OCI-LY1 (cell line): Measurements from ENCODE around the gene ZDHHC18.

Experiments
- EZH2 ChIP-seq: fragments of 200-600 bp; sonication (generic), shearing (Covaris generic); IDR thresholded peaks from 2 replicates; pipeline ENCODE4 v1.8.0; 2017; ENCODE audit warnings: borderline replicate concordance, mixed run types, mild to moderate bottlenecking, antibody characterized with exemption, low read length, moderate library complexity, mixed read lengths
- TF ChIP-seq, protein P1 (sequence below): fragments of 200-600 bp; sonication (generic), shearing (Covaris generic); IDR thresholded peaks from 2 replicates; pipeline ENCODE4 v1.5.1; 2017; ENCODE audit warnings: mild to moderate bottlenecking, antibody characterized with exemption, low read length, moderate library complexity, mixed read lengths

DNA sequence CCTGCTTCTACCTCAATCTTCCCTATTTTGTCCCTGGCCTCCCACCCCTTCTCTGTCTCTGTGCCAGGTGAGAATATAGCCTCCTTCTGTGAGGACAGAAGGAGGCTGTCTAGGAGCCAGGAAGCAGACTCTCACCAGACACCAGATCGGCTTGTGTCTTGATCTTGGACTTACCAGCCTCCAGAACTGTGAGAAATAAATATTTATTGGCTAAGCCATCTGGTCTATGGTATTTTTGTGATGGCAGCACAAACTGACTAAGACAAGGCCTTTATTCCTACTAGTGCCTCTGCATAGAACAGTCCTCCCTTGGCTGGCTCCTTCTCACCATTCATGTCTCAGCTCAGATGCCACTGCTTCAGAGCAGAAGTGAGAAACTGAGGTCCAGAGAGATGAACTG is 61.7 kb downstream of the ZDHHC18 start:
- TF ChIP-seq, protein P1, sequence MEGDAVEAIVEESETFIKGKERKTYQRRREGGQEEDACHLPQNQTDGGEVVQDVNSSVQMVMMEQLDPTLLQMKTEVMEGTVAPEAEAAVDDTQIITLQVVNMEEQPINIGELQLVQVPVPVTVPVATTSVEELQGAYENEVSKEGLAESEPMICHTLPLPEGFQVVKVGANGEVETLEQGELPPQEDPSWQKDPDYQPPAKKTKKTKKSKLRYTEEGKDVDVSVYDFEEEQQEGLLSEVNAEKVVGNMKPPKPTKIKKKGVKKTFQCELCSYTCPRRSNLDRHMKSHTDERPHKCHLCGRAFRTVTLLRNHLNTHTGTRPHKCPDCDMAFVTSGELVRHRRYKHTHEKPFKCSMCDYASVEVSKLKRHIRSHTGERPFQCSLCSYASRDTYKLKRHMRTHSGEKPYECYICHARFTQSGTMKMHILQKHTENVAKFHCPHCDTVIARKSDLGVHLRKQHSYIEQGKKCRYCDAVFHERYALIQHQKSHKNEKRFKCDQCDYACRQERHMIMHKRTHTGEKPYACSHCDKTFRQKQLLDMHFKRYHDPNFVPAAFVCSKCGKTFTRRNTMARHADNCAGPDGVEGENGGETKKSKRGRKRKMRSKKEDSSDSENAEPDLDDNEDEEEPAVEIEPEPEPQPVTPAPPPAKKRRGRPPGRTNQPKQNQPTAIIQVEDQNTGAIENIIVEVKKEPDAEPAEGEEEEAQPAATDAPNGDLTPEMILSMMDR: no peak
- TF ChIP-seq EZH2: no peak
